Thyroid gland (tissue), 4 donors: ENCODE results near the gene JPT2. TPM values are rescaled to one million over a fixed set of nuclear protein-coding genes. Genes with fewer than 3 reads are reported as not detected.
"Not testable (repeated sequence)": the region's sequence is repeated elsewhere in the genome, so short reads cannot be mapped to it uniquely, and the experiment has no call there.

ENCODE experiments used
- DNase-seq, 2 donors: peaks; one replicate each; pipeline ENCODE4 v3.0.0-alpha.2; 2019
- H3K27ac ChIP-seq, 3 donors: fragments of 200-600 bp; sonication (generic); 1 replicate in 2 of 3; 2 replicates in 1 of 3; pipeline ENCODE4 v1.5.1; 2016 to 2019; ENCODE audit warnings: mild to moderate bottlenecking in 1 of 3, moderate library complexity in 1 of 3
- H3K27me3 ChIP-seq: fragments of 200-600 bp; sonication (generic); one replicate; pipeline ENCODE4 v1.5.1; 2019
- H3K36me3 ChIP-seq, 2 donors: fragments of 200-600 bp; sonication (generic); one replicate each; pipeline ENCODE4 v1.5.1; 2016 to 2019
- H3K4me1 ChIP-seq, 2 donors: fragments of 200-600 bp; sonication (generic); one replicate each; pipeline ENCODE4 v1.5.1; 2017 to 2019
- H3K4me3 ChIP-seq, 3 donors: fragments of 200-600 bp; sonication (generic); replicated peaks in 1 of 3; 1 replicate in 2 of 3; 2 replicates in 1 of 3; pipeline ENCODE4 v1.5.1; 2016; ENCODE audit warnings: mild to moderate bottlenecking in 1 of 3
- H3K9me3 ChIP-seq: fragments of 200-600 bp; sonication (generic); one replicate; pipeline ENCODE4 v1.5.1; 2017
- POLR2A ChIP-seq, 2 donors: fragments of 450-650 bp; IDR thresholded peaks; one replicate each; pipeline ENCODE4 v1.6.1; 2017; ENCODE audit warnings: antibody characterized with exemption in 2 of 2, mild to moderate bottlenecking in 2 of 2, moderate library complexity in 1 of 2
- WGBS, 2 donors: methylation state at CpG; one replicate each; pipeline ENCODE4 v1.1.5; 2017; 5-methylcytosine and 5-hydroxymethylcytosine counted together
- intact Hi-C: fragments of 100-400 bp; cut with DNase I; formaldehyde crosslinking; loops from one replicate; pipeline ENCODE4 v1.15.1; 2023
- total RNA-seq, 4 donors: library from RNA; depleted of rRNA; stranded (reverse); fragments of >200 nt; gene quantifications; one replicate each; pipeline ENCODE4 v1.2.3, GENCODE V29; 2016
- TF ChIP-seq, protein P1 (sequence below), 6 experiments: fragments of 200-600 bp in 3 of 6; fragments of 450-650 bp in 3 of 6; sonication (generic) in 3 of 6; IDR thresholded peaks; one replicate each; pipeline ENCODE4 v1.5.1; 2016 to 2019; ENCODE audit warnings: antibody characterized with exemption in 6 of 6, mild to moderate bottlenecking in 2 of 6, inconsistent platforms in 1 of 6, moderate library complexity in 1 of 6

Gene JPT2
- total RNA-seq, 4 donors from 2014 or later = 30.8 to 50.3 (median 44.9) TPM

GRCh38 chr16:1729445-1729844 lies 51.4 kb downstream of the JPT2 start:
- no peak for DNase-seq
- TF ChIP-seq, protein P1, sequence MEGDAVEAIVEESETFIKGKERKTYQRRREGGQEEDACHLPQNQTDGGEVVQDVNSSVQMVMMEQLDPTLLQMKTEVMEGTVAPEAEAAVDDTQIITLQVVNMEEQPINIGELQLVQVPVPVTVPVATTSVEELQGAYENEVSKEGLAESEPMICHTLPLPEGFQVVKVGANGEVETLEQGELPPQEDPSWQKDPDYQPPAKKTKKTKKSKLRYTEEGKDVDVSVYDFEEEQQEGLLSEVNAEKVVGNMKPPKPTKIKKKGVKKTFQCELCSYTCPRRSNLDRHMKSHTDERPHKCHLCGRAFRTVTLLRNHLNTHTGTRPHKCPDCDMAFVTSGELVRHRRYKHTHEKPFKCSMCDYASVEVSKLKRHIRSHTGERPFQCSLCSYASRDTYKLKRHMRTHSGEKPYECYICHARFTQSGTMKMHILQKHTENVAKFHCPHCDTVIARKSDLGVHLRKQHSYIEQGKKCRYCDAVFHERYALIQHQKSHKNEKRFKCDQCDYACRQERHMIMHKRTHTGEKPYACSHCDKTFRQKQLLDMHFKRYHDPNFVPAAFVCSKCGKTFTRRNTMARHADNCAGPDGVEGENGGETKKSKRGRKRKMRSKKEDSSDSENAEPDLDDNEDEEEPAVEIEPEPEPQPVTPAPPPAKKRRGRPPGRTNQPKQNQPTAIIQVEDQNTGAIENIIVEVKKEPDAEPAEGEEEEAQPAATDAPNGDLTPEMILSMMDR (IDR thresholded peaks at IDR 0.05) = no peak
- TF ChIP-seq POLR2A (IDR thresholded peaks at IDR 0.05) = no peak
- no peak overlapping the region for H3K27ac ChIP-seq
- peaks cover 42 to 47% of the 10 kb centered on the region in 2 donors for H3K36me3 ChIP-seq
- no peaks in the 10 kb centered on the region for H3K27me3 ChIP-seq
- H3K9me3 ChIP-seq = no peaks in the 10 kb centered on the region
- intact Hi-C loops = no loop called here
- no peak overlapping the region for H3K4me3 ChIP-seq
- H3K4me1 ChIP-seq = no peaks in the 10 kb centered on the region
- 93% methylated on average over 35 of the region's 35 CpGs for WGBS, 2 donors

DNA sequence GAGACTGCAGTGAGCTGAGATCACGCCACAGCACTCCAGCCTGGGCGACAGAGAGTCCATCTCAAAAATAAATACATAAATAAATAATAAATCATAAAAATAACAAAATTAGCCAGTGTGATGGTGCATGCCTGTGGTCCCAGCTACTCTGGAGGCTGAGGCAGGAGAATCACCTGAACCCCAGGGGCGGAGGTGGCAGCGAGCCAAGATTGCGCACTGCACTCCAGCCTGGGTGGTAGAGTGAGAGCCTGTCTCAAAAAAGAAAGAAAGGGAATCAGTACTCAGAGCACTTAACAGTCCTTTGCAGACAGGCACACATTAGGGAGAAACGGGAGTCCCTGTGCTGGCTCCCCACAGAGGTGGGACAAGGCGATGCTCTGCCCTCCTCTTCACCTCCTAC lies 53.0 kb downstream of the JPT2 start:
- H3K27ac ChIP-seq = no peak overlapping the region
- peaks cover 38 to 42% of the 10 kb centered on the region in 2 donors for H3K36me3 ChIP-seq
- no peaks in the 10 kb centered on the region for H3K27me3 ChIP-seq
- WGBS, 2 donors = 95 to 97% methylated on average over 7 of the region's 7 CpGs
- DNase-seq = no peak
- no peaks in the 10 kb centered on the region for H3K9me3 ChIP-seq
- H3K4me3 ChIP-seq = no peak overlapping the region
- intact Hi-C loops = no loop called here
- no peaks in the 10 kb centered on the region for H3K4me1 ChIP-seq
- TF ChIP-seq, protein P1 (IDR thresholded peaks at IDR 0.05) = no peak
- TF ChIP-seq POLR2A (IDR thresholded peaks at IDR 0.05) = no peak

GRCh38 chr16:1731603-1732002 lies 53.5 kb downstream of the JPT2 start:
- Histone ChIP-seq H3K36me3 (peaks cover 33 to 37% of the 10 kb centered on the region in 2 donors), H3K27ac (no peak overlapping the region), H3K4me1 (no peaks in the 10 kb centered on the region), H3K9me3 (no peaks in the 10 kb centered on the region), H3K27me3 (no peaks in the 10 kb centered on the region), H3K4me3 (no peak overlapping the region)
- 78 to 85% methylated on average over 6 to 7 of the region's 7 CpGs for WGBS, 2 donors
- intact Hi-C loops = no loop called here
- no peak for DNase-seq
- TF ChIP-seq, protein P1 (IDR thresholded peaks at IDR 0.05) = no peak
- no peak for TF ChIP-seq POLR2A (IDR thresholded peaks at IDR 0.05)

DNA sequence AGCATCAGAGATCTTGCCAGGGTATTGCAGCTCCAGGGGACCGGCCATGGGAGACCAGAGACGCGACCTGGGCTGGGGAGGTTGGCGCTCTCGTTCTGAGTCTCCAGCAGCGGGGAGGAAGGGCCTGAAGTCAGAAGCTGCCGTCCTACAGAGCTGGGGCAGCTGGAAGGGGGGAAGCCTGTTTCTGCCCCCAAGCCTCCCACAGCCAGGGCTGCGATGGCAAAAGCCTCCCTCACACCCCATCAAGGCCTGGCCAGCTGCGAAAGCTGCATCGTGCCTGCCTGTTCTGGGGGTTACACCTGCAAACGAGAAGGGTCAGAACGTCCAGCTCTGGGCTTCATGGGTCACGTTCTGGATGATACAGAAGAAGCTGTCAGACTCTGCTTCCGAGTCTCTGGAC lies 54.0 kb downstream of the JPT2 start:
- Histone ChIP-seq H3K27ac (no peak overlapping the region), H3K27me3 (no peaks in the 10 kb centered on the region), H3K9me3 (no peaks in the 10 kb centered on the region), H3K36me3 (peaks cover 28 to 36% of the 10 kb centered on the region in 2 donors), H3K4me1 (no peaks in the 10 kb centered on the region), H3K4me3 (no peak overlapping the region)
- no peak for DNase-seq
- intact Hi-C loops = no loop called here
- no peak for TF ChIP-seq POLR2A (IDR thresholded peaks at IDR 0.05)
- TF ChIP-seq, protein P1 (IDR thresholded peaks at IDR 0.05) = no peak
- WGBS, 2 donors = 90 to 98% methylated on average over 6 to 9 of the region's 14 CpGs

- H3K27me3 ChIP-seq, intact Hi-C loops, H3K4me1 ChIP-seq, H3K4me3 ChIP-seq, DNase-seq, H3K27ac ChIP-seq, H3K9me3 ChIP-seq: not testable (repeated sequence)
- 92 to 93% methylated on average over 3 to 21 of the region's 21 CpGs for WGBS, 2 donors
- H3K36me3 ChIP-seq = peaks cover 28 to 36% of the 10 kb centered on the region in 2 donors
Observed at GRCh38 chr16:1732551-1732987, 54.5 kb downstream of the JPT2 start.

DNA sequence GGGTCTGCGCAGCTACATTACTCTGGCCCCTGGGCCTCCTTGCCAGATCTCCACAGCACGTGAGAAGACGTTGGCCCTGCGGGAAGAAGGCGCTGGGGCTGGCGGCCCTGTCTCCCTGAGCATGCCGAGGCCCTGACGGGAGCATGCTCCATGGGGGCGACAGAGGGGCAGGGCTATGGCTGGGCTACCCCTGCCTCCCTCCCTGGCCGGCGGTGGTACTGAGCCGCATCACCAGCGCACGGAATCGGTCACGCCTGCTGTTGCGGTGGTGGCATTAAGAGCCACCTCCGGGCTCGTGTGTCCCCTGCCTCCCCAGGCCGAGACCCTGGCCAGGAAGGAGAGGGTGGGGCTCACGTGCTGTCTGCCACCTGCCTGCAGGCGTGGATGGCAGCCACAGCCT lies 56.0 kb downstream of the JPT2 start:
- TF ChIP-seq, protein P1 (IDR thresholded peaks at IDR 0.05) = no peak
- no peak for TF ChIP-seq POLR2A (IDR thresholded peaks at IDR 0.05)
- no peak overlapping the region for H3K27ac ChIP-seq
- no peaks in the 10 kb centered on the region for H3K27me3 ChIP-seq
- no peak overlapping the region for H3K4me3 ChIP-seq
- H3K36me3 ChIP-seq = peaks cover 20 to 30% of the 10 kb centered on the region in 2 donors
- H3K4me1 ChIP-seq = no peaks in the 10 kb centered on the region
- 97 to 100% methylated on average over 5 to 10 of the region's 22 CpGs for WGBS, 2 donors
- no peak for DNase-seq
- no peaks in the 10 kb centered on the region for H3K9me3 ChIP-seq
- intact Hi-C loops = no loop called here
